GM12891 (cell line): Measurements from ENCODE around the gene FBLN2.

Experiments
- DNase-seq: peaks from one replicate; pipeline ENCODE4 v3.0.0; 2011; ENCODE audit warnings: low spot score; ENCODE audit not compliant: insufficient read length
- FAIRE-seq: peaks from 2 replicates; lab custom pipeline; 2011; peaks lifted over from hg19 to GRCh38; lab: Jason Lieb, UNC
- PAX5 ChIP-seq: IDR thresholded peaks from 2 replicates; pipeline ENCODE4 v1.6.1; 2011; ENCODE audit warnings: low read length, moderate library complexity, mild to moderate bottlenecking; ENCODE audit not compliant: insufficient read depth, severe bottlenecking
- POLR2A ChIP-seq: IDR thresholded peaks from 2 replicates; pipeline ENCODE4 v1.6.1; 2011; ENCODE audit warnings: low read depth, low read length, control low read depth
- POLR2AphosphoS5 ChIP-seq: IDR thresholded peaks from 2 replicates; pipeline ENCODE4 v1.6.1; 2011; ENCODE audit warnings: low read depth, low read length, control low read depth
- POU2F2 ChIP-seq: IDR thresholded peaks from 2 replicates; pipeline ENCODE4 v1.6.1; 2011; ENCODE audit warnings: low read depth, mild to moderate bottlenecking, control low read depth, low read length, moderate library complexity
- SPI1 ChIP-seq: IDR thresholded peaks from 2 replicates; pipeline ENCODE4 v1.6.1; 2011; ENCODE audit warnings: low read depth, low read length, control low read depth
- TAF1 ChIP-seq: IDR thresholded peaks from 2 replicates; pipeline ENCODE4 v1.6.1; 2011; ENCODE audit warnings: low read depth, low read length, control low read depth

Gene FBLN2

DNA sequence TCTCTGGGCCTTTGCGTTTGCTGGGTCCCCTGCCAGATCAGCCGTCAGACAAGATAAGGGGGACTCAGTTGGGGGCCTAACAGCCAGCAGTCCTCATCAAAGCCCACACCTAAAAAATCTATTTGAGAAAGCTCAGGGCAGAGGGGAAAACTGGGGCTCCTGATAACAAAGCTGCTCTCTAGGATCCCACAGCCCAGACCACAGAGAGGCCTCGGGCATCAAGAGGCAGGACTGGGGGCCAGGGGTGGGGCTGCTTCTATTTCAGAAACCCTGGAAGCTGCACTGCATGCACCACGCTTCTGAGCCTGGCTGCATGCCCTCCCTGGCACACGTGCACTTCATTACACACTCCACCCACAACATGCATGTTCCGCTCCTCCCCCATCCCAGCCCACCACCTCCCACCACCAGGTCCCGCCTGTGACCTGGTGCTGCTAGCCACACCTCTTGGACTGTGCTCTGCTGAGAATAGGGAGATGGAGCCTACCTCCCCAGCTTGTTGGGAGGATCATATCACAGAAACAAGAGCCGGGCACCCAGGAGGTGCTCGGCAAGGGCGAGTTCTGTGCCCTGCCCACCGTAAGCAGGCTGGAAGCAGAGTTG, 26.6 kb downstream of the FBLN2 start:
- FAIRE-seq = no peak
- TF ChIP-seq POLR2AphosphoS5 (no peak), PAX5 (no peak), TAF1 (no peak), POLR2A (no peak), SPI1 (no peak), POU2F2 (no peak)
- DNase-seq = no peak

DNA sequence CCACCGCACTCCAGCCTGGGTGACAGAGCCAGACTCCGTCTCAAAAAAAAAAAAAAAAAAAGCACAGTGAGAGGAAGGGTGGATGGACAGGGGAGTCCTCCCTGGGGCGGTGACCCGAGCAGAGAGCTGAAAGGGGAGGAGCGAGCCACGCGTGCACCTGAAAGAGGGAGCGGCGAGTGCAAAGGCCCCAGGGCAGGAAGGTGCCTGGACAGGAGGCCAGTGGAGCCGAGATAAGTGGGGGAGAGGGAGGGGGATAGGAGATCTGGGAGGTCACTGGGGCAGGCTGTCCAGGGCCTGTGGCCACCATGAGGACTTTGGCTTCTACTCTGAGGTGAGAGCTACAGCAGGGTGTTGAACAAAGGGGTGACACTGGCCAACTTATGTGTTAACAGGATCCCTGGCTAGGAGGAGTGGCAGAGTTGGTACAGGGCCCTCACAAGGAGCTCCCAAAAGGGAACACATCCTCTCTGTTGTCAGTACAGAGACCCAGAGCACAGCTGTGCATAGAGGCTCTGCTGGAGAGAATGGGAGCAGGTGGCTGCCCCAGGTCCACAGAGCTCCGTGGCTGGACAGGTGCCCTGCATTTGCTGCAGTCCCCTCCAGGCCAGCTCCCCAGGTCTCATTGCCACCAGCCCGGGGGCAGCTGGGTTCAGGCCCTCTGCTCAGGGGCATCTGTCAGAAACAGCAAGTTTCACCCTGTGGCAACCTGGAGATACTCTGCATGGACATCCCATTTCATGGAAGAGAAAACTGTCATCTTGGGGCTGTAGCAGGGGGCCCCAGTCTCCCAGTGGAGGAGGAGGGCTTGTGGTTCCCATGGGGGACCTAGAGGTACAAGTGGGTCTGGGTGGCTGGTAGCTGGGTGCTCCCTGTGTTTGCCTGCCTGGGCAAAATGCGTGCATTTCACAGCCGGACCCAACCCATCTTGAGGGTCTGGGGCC, 28.5 kb downstream of the FBLN2 start:
- FAIRE-seq = no peak
- TF ChIP-seq POLR2AphosphoS5 (no peak), POU2F2 (no peak), SPI1 (no peak), POLR2A (no peak), PAX5 (no peak), TAF1 (no peak)
- no peak for DNase-seq

DNA sequence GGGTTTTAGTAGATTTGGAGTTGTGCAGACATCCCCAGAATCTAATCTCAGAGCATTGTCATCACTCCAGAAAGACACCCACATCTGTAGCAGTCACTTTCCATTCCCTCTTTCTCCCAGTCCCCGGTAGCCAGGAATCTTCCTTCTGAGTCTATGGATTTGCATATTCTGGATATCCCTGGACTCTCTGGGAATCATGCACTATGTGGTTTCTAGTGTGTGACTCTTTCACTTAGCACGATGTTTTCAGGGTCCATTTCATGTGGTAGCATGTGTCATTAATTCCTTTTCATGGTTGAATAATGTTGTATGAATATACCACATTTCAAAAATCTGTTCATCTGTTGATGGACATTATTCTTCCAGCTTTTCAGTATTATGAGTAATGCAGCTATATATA, 29.3 kb downstream of the FBLN2 start:
- DNase-seq = no peak
- no peak for FAIRE-seq
- TF ChIP-seq POLR2A = no peak
- TF ChIP-seq PAX5 = no peak
- TF ChIP-seq POLR2AphosphoS5 = no peak
- TF ChIP-seq TAF1 = no peak
- no peak for TF ChIP-seq SPI1
- no peak for TF ChIP-seq POU2F2

DNA sequence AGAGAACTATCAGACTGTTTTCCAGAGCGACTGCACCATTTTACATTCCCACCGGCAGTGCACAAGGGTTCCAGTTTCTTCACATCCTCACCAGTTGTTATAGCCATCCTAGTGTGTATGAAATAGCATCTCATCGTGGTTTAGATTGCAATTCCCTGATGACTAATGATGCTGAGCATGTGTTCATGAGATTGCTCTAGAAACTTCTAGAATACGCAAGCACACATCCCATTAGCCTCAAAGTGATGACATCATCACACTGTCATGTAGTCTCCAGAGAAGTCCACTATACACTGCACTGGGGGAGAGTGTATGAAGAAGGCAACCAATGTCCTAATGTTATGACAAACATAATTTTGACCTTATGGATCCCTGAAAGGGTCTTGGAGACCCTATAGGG, 30.1 kb downstream of the FBLN2 start:
- TF ChIP-seq PAX5 (no peak), TAF1 (no peak), POLR2AphosphoS5 (no peak), POLR2A (no peak), POU2F2 (no peak), SPI1 (no peak)
- DNase-seq (no peak), FAIRE-seq (no peak)

DNA sequence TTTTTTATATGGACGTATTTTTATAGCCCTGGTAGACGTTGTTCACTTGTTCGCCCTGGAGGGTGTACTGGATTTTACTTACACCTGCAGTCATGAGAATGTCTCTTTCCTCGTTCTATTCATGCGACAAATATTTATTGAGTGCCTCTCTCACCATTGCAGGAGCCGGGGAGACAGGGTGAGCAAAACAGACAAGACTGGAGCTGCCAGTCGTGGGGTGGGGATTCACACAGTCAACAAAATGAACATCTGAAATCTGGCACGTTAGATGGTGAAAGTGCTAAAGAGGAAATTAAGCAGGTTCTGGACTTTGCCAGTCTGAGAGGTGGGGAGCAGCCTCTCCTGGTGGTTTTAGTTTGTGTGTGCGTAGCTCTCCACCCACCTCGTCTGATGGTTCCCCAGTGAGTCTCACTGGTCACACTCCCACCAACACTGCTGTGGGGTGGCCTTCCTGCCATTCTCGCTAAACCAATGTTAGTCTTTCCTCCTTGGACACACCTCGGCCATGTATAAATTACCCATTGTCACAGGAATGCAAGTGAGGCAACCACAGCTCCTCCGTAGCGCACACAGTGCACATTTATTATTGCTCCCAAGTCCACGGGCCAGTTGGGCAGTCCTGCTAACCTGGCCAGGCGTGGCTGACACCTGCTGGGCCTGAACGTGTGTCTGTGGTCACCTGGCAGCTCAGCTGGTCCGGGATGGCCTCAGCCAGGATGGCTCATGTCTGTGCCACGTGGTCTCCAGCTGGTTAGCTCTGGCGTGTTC, 31.5 kb downstream of the FBLN2 start:
- DNase-seq (no peak), FAIRE-seq (no peak)
- TF ChIP-seq PAX5 = no peak
- no peak for TF ChIP-seq POLR2AphosphoS5
- no peak for TF ChIP-seq POU2F2
- no peak for TF ChIP-seq TAF1
- no peak for TF ChIP-seq SPI1
- no peak for TF ChIP-seq POLR2A

DNA sequence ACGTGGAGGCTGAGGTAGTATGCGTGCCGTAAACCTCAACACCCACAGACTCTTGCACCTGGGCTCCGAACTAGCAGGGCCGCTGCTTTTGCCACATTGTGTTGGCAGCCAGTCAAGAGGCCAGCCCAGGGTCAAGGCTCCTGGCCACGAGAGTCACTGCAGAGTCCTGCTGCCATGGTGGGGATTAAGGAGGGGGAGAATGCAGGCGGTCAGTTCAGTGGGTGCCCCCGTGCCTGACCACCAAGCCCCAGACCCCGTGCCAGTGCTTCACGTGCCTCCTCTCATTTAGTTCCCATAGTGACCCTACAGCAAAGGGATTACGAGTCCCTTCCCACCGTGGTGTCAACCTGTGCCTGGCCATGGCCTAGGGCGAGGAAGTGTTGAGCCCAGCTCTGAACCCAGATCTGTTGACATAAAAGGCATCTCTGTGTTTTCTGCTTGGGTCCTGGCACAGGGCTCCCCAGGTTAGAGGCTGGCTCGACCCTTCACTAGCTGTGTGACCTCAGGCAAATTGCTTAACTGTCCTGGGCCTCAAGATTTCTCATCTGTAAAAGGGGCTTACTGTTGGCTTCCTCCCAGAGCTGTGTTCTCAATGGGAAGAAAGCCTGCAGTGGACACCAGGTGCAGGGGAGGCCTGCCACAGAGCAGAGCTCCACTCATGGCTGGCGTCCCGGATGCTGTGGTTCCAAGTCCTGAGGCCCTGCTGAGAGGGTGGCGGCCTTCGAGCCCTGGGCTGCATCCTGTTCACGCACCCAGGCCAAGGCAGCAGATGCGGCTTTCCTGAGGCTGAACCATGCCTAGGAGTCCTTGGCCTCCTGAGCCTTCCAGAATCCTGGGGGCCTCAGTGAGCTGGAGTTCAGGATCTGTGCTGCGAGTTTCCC, 32.8 kb downstream of the FBLN2 start:
- TF ChIP-seq POLR2A (no peak), SPI1 (no peak), PAX5 (no peak), TAF1 (no peak), POU2F2 (no peak), POLR2AphosphoS5 (no peak)
- DNase-seq (no peak), FAIRE-seq (no peak)

DNA sequence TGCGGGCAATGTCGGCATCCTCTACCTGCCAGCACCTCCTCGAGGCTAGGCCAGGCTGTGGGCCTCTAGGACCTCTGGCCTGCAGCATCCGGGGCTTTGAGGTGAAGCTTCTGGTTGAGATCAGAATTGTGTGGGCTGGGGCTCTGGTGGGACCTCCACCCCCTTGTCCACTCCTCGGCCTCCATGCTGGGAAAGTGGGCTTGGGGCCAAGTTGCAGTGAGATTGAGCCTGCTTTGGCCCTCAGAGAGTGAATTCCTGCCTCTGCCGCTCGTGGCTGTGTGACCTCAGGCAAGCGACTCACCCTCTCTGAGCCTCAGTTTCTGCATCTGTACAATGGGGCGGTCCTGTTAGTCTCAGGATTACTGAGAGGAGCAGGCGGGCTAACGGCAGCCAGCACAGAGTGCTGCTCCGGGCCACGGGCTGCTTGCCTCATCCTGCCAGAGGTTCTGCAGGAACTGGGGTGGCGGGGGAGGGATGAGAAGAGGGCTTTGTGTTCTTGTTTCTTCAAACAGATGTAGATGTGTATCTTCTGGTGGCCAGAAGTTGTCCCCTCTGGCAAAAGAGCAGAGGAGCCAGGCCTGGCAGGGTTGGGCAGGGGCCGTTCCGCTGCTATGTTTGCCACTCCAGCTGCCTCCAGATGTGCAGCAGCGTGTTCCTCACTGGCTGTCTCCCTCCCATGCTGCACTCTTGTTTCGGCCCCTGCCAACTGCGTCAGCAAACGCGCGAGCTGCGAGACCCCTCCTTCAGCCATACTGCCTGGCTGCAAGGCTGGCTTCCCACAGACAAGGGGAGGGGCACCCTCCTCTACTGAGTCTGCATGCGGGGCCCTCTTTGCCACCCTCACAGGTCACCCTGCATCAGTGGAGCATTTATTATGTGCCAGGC, 33.7 kb downstream of the FBLN2 start:
- DNase-seq (no peak), FAIRE-seq (no peak)
- TF ChIP-seq POLR2A = no peak
- TF ChIP-seq POU2F2 = no peak
- no peak for TF ChIP-seq TAF1
- no peak for TF ChIP-seq SPI1
- no peak for TF ChIP-seq POLR2AphosphoS5
- no peak for TF ChIP-seq PAX5
